Measurements from ENCODE around the gene GOLGA8B. TPM values are rescaled to one million over a fixed set of nuclear protein-coding genes. Genes with fewer than 3 reads are reported as not detected.
"Not testable (repeated sequence)": the region's sequence is repeated elsewhere in the genome, so short reads cannot be mapped to it uniquely, and the experiment has no call there.

GOLGA8B gene
- total RNA-seq, 4 donors from 2014 or later, result 39.4 to 145 (median 49.5) TPM

GRCh38 chr15:34569670-34570396, 13.6 kb downstream of the GOLGA8B start:
- H3K4me3 ChIP-seq (ENCODE audit: low read depth, poor library complexity, severe bottlenecking); intact Hi-C loops (cut with DNase I; ENCODE audit: low total_unique reads); DNase-seq (ENCODE audit: low spot score in 2 of 2): not testable (repeated sequence)
- WGBS, 2 donors, result 56 to 93% methylated on average over 2 to 3 of the region's 4 CpGs

DNA sequence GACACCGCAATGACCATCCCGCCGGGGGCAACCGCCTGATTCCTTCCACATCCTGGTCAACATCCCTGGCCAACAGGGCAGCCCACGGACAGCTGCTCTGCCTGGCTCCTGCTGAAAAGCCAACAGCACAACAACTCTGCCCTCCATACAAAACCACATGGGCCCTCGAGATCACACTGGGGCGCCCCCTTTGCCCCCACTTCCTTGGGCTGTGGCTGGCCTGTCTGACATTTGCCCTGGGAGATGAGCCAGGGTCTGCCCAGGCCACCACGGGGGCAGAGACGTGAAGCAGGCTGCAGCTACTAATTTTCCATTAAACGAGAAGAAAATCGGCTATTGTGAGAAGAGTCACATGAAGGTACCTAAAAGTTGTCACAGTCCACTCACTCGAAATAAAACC, 16.3 kb downstream of the GOLGA8B start:
- 90 to 95% methylated on average over 5 of the region's 12 CpGs for WGBS, 2 donors
- DNase-seq (ENCODE audit: low spot score in 2 of 2); H3K4me3 ChIP-seq (ENCODE audit: low read depth, poor library complexity, severe bottlenecking); intact Hi-C loops (cut with DNase I; ENCODE audit: low total_unique reads): not testable (repeated sequence)

- H3K4me3 ChIP-seq (ENCODE audit: low read depth, poor library complexity, severe bottlenecking); DNase-seq (ENCODE audit: low spot score in 2 of 2); intact Hi-C loops (cut with DNase I; ENCODE audit: low total_unique reads): not testable (repeated sequence)
- 69 to 71% methylated on average over 5 of the region's 5 CpGs for WGBS, 2 donors
These were observed 18.7 kb downstream of the GOLGA8B start for GRCh38 chr15:34564711-34565110.

DNA sequence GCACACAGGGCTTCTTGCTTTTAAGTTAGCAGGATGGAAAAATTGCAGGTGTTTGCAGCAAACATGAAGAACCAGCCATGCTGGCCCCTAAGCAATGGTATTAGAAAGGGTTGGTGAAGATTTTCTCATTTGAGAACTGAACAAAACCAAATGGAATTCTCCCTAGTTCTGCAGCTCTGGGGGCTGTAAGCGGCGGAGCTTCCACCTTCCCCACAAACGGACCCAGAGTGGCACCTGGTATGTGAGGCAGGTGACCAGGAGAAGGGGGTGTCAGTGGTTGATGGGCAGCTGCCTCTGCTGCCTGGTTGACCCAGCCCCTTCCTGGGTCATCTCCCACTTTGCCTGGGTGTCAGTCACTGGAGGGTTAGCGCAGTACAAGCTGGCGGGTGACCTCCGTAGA, 22.6 kb downstream of the GOLGA8B start:
- H3K4me3 ChIP-seq (ENCODE audit: low read depth, poor library complexity, severe bottlenecking); DNase-seq (ENCODE audit: low spot score in 2 of 2); intact Hi-C loops (cut with DNase I; ENCODE audit: low total_unique reads): not testable (repeated sequence)
- 80 to 90% methylated on average over 1 to 3 of the region's 6 CpGs for WGBS, 2 donors

- 98% methylated on average over 5 of the region's 5 CpGs; no CpG with 5 or more reads in 1 of the 2 donors for WGBS, 2 donors
- H3K4me3 ChIP-seq (ENCODE audit: low read depth, poor library complexity, severe bottlenecking); DNase-seq (ENCODE audit: low spot score in 2 of 2); intact Hi-C loops (cut with DNase I; ENCODE audit: low total_unique reads): not testable (repeated sequence)
These were observed 23.7 kb downstream of the GOLGA8B start for GRCh38 chr15:34559764-34560163.

GRCh38 chr15:34555162-34555561, 28.3 kb downstream of the GOLGA8B start:
- WGBS, 2 donors, result no CpG with 5 or more reads among the region's 7 CpGs
- DNase-seq (ENCODE audit: low spot score in 2 of 2); intact Hi-C loops (cut with DNase I; ENCODE audit: low total_unique reads); H3K4me3 ChIP-seq (ENCODE audit: low read depth, poor library complexity, severe bottlenecking): not testable (repeated sequence)

GRCh38 chr15:34554716-34555115, 28.7 kb downstream of the GOLGA8B start:
- WGBS, 2 donors, result no CpG with 5 or more reads among the region's 9 CpGs
- DNase-seq (ENCODE audit: low spot score in 2 of 2); H3K4me3 ChIP-seq (ENCODE audit: low read depth, poor library complexity, severe bottlenecking); intact Hi-C loops (cut with DNase I; ENCODE audit: low total_unique reads): not testable (repeated sequence)

DNA sequence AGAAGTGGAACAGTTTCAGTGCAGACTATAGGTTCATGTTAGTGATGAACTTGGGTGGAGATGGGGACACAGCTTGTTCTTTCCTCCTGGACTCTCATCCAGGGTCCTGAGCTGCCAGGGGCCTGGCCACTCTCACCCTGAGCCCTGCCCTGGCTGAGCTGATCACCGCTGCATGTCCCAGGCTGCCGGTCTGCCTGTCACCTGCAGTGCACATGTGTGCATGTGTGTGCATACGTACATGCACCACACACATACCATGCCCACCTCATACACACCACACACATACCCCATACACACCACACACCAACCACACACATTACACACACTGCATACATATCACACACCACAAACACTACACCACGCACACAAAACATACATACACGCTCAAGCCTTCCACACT, 29.3 kb downstream of the GOLGA8B start:
- intact Hi-C loops (cut with DNase I; ENCODE audit: low total_unique reads); DNase-seq (ENCODE audit: low spot score in 2 of 2); H3K4me3 ChIP-seq (ENCODE audit: low read depth, poor library complexity, severe bottlenecking): not testable (repeated sequence)
- 79 to 97% methylated on average over 3 of the region's 5 CpGs for WGBS, 2 donors

DNA sequence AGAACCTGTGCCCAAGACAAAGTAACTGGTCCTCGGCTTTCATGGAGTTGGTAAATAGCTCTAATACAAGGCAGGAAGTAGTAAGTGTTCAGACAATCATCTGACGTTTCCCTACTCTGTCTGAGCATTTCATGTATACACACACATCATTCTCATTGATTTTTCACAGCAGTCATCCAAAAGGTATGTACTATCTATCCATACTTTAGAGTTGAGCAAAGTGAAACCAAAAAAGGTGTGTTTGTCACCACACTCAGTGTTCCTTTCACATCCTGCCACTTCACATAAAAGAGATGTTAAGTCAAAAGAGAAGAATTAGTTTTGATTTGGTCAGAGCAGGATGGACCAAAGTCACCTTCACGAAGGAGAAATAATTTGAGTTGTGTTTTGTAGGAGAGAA, 33.3 kb downstream of the GOLGA8B start:
- intact Hi-C loops (cut with DNase I; ENCODE audit: low total_unique reads); H3K4me3 ChIP-seq (ENCODE audit: low read depth, poor library complexity, severe bottlenecking); DNase-seq (ENCODE audit: low spot score in 2 of 2): not testable (repeated sequence)
- WGBS, 2 donors, result no CpG with 5 or more reads among the region's 3 CpGs

DNA sequence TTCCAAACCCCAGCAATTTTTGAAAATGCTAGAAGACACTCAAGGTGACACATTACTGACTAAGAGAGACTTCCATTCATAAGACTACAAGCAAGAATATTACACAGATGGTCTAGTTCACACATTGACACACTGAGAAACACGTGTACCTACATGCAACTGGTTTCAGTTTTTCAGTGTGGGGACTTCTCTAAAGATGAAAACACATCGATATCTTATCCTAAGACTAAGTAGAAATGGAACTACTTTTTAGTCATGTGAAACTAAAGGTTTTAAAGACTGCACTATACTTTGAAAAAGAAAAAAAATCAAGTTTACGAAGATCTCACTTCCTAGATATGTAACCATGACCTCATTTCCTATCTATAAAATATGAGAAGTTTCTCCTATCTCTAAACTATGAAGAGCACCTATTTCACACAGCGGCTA, 34.1 kb downstream of the GOLGA8B start:
- 88 to 91% methylated on average over 1 of the region's 4 CpGs for WGBS, 2 donors
- intact Hi-C loops (cut with DNase I; ENCODE audit: low total_unique reads); DNase-seq (ENCODE audit: low spot score in 2 of 2); H3K4me3 ChIP-seq (ENCODE audit: low read depth, poor library complexity, severe bottlenecking): not testable (repeated sequence)

DNA sequence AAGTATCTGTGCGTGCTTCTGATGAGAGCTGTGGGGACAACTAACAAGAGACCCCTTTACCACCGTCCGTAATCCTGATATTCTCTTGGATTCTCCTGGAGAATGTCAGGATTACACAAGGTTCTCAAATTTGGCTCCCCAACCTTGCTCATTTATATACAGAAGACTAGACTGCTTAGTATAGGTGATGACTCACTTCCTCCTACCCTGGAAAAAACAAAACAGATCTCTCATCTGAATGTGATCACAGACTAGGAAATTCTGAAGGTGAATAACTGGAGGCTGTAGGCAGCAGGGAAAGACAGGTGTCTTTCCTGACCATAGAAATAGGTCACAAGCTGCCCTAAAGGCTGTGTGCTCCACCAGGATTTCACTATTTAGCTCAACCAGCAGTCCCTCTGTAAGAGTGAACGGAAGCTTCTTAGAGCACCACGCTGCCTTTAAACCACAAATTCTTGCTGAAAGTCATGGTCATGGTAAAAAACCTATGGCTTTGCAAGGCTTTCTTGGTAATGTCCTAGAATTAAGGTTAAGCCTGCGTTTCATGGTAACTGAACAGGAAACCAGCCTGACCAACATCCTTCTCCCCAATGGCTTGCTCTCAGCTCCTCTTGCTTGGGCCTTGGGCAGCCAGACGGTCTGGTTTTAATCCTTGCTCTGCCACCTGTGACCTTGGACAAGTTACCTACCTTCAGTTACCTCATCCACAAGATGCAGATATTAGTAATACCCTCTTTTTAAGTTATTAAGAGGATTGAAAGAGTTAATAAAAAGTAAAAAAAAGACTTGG, 39.4 kb downstream of the GOLGA8B start:
- DNase-seq (ENCODE audit: low spot score in 2 of 2); H3K4me3 ChIP-seq (ENCODE audit: low read depth, poor library complexity, severe bottlenecking); intact Hi-C loops (cut with DNase I; ENCODE audit: low total_unique reads): not testable (repeated sequence)
- WGBS, 2 donors, result no CpG with 5 or more reads among the region's 7 CpGs

- intact Hi-C loops (cut with DNase I; ENCODE audit: low total_unique reads), result not testable (repeated sequence)
These were observed 47.6 kb downstream of the GOLGA8B start for GRCh38 chr15:34535857-34536256.

More at GRCh38 chr15:34535857-34536256, 47.6 kb downstream of the GOLGA8B start:
- not testable (repeated sequence) for H3K4me3 ChIP-seq (ENCODE audit: low read depth, poor library complexity, severe bottlenecking); DNase-seq (ENCODE audit: low spot score in 2 of 2)
- WGBS, 2 donors, result no CpG with 5 or more reads among the region's 13 CpGs
